HEK293T (cell line): ENCODE data around the gene FBN1.

Experiments used
- ARNT ChIP-seq: fragments of 450-650 bp; IDR thresholded peaks from 2 replicates; pipeline ENCODE4 v1.6.1; 2017; ENCODE audit warnings: mild to moderate bottlenecking
- BHLHE40 ChIP-seq: fragments of 450-650 bp; IDR thresholded peaks from 2 replicates; pipeline ENCODE4 v1.6.1; 2016; ENCODE audit warnings: mild to moderate bottlenecking, moderate library complexity, borderline replicate concordance
- CTBP1 ChIP-seq: fragments of 450-650 bp; IDR thresholded peaks from 2 replicates; pipeline ENCODE4 v1.6.1; 2016; ENCODE audit warnings: borderline replicate concordance
- ELF4 ChIP-seq: fragments of 450-650 bp; IDR thresholded peaks from 2 replicates; pipeline ENCODE4 v1.6.1; 2017; ENCODE audit warnings: antibody characterized with exemption
- FOXA1 ChIP-seq: fragments of 450-650 bp; IDR thresholded peaks from 2 replicates; pipeline ENCODE4 v1.6.1; 2016; ENCODE audit warnings: mild to moderate bottlenecking
- FOXK2 ChIP-seq: fragments of 450-650 bp; IDR thresholded peaks from 2 replicates; pipeline ENCODE4 v1.6.1; 2016; ENCODE audit warnings: mild to moderate bottlenecking
- FOXM1 ChIP-seq: fragments of 450-650 bp; IDR thresholded peaks from 2 replicates; pipeline ENCODE4 v1.6.1; 2017; ENCODE audit warnings: mild to moderate bottlenecking, borderline replicate concordance
- HDGF ChIP-seq: fragments of 450-650 bp; IDR thresholded peaks from 2 replicates; pipeline ENCODE4 v1.6.1; 2017; ENCODE audit warnings: antibody characterized with exemption, borderline replicate concordance
- PKNOX1 ChIP-seq: fragments of 450-650 bp; IDR thresholded peaks from 2 replicates; pipeline ENCODE4 v1.6.1; 2016
- SP1 ChIP-seq: fragments of 450-650 bp; IDR thresholded peaks from 2 replicates; pipeline ENCODE4 v1.6.1; 2017
- SUZ12 ChIP-seq: fragments of 450-650 bp; IDR thresholded peaks from 2 replicates; pipeline ENCODE4 v1.6.1; 2016; ENCODE audit warnings: mild to moderate bottlenecking
- TARDBP ChIP-seq: fragments of 450-650 bp; IDR thresholded peaks from 2 replicates; pipeline ENCODE4 v1.6.1; 2016
- ZNF384 ChIP-seq: fragments of 450-650 bp; IDR thresholded peaks from 2 replicates; pipeline ENCODE4 v1.6.1; 2016

GRCh38 chr15:48671103-48672022 lies 25.9 kb upstream of the FBN1 start:
- TF ChIP-seq SP1 (no peak), TARDBP (no peak), SUZ12 (no peak), FOXK2 (no peak), FOXM1 (no peak), BHLHE40 (no peak), CTBP1 (no peak), ZNF384 (no peak), FOXA1 (no peak), ELF4 (no peak), ARNT (no peak), PKNOX1 (no peak), HDGF (no peak)
